ENCODE measurements around the gene COQ8A.
"Not testable (repeated sequence)": the region's sequence is repeated elsewhere in the genome, so short reads cannot be mapped to it uniquely, and the experiment has no call there.

Gene COQ8A

DNA sequence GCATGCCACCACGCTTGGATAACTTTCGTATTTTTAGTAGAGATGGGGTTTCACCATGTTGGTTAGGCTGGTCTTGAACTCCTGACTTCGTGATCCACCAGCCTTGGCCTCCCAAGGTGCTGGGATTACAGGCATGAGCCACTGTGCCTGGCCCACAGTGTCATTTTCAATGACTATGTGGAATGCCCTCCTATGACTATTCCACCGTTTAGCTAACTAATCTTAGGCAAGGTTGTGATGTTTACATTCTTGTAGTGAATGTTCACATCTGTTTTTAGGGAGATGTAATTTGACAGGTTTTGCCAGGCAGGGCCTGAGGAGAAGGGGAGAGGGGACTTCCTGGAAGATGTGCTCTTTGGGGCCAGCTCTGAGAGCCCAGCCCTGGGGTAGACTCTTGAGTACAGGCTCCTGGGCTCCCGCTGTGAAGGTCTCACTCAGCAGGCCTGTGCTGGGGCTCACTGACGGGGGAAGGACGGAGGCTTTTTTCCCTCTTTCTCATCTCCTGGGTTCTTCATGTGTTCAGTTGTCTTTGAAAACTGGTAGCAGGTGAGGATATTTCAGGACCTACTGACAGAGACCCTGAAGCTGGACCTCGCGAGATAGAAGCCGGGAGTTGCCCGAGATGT, 13.2 kb downstream of the COQ8A start:
- no peak for DNase-seq

DNA sequence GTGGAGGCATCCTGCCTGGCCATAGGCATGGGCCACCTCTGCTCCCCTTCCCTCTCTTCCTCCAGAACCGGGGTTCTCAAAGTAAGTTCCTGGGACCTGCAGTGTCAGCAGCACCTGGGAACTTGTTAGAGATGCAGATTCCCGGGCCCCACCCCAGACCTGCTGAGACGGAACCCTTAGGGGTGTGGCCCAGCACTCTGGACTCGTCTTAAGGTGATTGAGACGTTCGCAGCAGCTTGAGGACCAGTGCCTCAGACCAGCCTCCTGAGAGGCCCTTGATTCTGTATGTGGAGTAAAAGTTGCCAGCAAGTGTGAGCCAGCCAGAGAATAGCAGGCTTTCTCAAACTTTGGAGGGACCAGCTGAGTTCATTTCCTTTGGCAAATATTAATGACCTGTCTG, 14.2 kb downstream of the COQ8A start:
- no peak for DNase-seq

- no peak for DNase-seq
These were observed 14.7 kb downstream of the COQ8A start for GRCh38 chr1:226954777-226955176.

GRCh38 chr1:226955857-226956256, 15.8 kb downstream of the COQ8A start:
- DNase-seq: not testable (repeated sequence)

DNA sequence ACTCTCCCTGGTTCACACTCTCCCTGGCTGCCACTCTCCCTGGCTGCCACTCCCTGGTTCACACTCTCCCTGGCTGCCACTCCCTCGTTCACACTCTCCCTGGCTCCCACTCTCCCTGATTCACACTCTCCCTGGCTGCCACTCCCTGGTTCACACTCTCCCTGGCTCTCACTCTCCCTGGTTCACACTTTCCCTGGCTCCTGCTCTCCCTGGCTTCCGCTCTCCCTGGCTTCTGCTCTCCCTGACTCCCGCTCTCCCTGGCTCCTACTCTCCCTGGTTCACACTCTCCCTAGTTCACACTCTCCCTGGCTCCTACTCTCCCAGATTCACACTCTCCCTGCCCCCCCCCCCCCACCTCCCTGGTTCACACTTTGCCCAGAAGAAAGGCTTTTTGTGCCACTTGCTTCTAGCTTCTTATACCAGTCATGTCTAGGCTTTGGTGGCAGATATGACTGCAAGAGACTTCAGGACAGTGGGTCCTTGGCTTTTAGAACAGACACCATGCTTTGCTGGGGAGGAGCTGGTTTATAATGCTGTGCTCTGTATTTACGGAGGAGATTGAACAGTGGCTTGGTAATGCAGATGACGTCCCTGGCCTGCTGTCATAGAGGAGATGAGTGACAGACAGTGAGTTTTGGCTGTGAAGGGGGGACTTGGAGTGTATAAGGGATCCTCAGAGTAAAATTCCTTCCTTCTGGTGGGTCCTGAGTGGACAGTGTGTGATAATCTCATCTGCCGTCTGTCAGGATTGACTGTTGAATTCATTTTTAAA, 17.0 kb downstream of the COQ8A start:
- no peak for DNase-seq

DNA sequence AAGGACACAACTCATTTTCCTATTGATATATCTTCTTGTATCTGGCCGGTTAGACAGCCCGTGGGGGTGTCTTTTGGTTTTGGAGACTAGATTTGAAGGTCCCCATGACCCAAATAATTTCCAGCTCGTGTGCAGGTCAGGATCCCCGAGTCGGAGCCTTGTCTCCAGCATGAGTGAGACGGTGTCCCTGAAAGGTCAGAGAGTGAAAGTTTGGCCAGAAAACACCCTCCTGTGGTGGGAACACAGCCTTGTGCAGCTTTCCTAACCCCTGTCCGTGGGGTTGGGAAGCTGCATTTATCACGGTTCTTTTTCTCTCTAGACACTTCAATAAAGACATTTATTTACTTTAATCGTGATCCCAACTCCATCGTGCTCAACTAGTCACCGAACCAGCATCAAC, 17.6 kb downstream of the COQ8A start:
- no peak for DNase-seq

DNA sequence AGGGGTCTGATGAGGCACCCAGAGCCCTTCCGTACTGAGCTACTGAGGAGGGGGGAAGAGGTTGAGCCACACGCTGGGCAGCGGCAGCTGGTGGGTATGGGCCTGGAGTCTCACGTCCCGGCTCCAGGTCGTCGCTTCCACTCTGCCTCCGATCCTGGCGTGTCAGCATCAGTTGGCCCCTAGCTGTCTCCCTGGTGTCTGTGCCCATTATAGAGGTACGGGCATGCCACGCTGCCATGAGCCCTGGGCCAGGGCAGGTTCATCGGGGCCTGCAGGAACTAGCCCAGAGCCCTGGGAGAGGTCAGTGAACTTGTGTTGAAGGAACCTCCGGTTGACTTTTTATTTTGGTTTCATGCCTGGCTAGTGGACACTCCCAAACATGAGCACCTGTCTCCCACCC, 18.2 kb downstream of the COQ8A start:
- DNase-seq: no peak

GRCh38 chr1:226960256-226960655, 20.2 kb downstream of the COQ8A start:
- no peak for DNase-seq

- DNase-seq: no peak
These were observed 21.1 kb downstream of the COQ8A start for GRCh38 chr1:226960944-226961765.

DNA sequence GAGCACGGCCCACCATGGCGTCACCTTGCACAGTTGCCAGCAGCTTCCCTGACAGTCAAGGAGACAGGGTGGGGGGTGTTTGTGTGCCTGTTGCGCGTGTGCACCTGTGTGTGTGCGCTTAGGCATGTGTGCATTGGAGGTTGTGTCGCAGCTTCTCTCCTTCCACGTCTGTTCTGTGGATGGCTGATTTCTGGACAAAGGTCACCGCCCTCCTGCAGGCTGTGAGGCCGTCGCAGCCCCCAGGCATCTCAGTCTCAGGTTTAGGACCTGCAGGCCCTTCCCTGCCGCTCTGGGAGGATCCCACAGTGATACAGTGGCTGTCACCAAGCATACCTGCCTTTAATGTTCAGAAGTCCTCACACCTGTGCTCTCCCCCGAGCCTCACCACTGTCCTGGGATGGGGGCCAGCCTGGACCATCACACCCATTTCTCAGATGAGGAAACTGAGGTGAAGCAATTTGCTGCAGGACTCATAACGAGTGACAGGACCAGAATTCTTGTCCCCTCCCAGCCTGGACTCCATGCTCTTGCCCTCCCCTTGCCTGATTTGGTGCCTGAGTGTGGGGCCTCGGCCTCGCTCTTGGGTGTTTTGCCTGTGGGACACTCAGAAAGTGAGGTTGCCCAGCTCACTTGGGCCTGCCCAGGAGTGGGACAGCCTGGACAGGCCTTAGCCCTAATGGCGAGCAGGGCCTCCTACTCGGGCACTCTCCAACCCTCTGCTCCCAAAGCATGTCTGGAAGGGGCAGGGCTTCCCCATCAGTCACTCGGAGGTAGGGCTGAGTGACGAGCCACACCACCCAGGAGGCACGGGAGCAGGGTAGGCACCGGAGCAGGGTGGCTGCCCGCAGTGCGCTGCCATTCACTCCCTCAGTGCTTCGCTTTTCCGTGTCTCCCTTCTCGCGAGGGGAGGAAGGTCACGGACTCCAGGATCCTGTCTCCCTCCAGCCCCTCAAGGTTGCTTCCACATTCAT, 22.6 kb downstream of the COQ8A start:
- no peak for DNase-seq

- no peak for DNase-seq
These were observed 24.0 kb downstream of the COQ8A start for GRCh38 chr1:226964068-226964425.

DNA sequence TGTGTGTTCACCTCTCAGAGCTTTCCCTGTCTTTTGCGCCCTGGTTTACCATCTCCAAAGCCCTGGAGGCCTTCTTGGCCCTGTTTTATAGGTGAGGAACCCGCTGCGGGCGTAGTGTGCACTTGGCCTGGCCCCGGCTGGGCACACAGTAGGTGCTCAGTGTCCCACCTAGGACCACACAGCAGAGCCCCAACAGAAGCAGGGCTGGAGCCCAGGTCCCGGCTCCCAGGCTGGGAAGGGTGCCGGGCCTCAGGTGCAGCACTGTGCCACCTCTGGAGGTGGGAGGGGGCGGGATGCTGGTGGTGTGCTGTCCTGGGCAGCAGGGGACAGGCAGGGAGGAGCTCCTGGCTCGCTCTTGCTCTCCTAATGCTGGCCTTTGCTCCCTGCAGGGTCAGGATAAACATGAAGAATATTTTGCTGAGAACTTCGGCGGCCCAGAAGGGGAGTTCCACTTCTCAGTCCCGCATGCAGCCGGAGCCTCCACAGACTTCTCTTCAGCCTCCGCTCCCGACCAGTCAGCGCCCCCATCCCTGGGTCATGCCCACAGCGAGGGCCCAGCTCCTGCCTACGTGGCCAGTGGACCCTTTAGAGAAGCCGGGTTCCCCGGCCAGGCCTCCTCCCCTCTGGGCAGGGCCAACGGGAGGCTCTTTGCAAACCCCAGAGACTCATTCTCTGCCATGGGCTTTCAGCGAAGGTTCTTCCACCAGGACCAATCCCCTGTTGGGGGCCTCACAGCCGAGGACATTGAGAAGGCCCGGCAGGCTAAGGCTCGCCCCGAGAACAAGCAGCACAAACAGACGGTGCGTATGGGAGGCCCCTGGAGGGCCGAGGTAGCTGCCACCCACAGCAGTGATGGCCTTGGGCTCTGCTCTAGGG, 24.8 kb downstream of the COQ8A start:
- DNase-seq: no peak

- no peak for DNase-seq
These were observed 25.7 kb downstream of the COQ8A start for GRCh38 chr1:226965581-226966440.

GRCh38 chr1:226966683-226967082, 26.6 kb downstream of the COQ8A start:
- no peak for DNase-seq

- DNase-seq: no peak
These were observed 27.6 kb downstream of the COQ8A start for GRCh38 chr1:226967665-226968064.

- DNase-seq: no peak
These were observed 31.7 kb downstream of the COQ8A start for GRCh38 chr1:226971765-226972164.

DNA sequence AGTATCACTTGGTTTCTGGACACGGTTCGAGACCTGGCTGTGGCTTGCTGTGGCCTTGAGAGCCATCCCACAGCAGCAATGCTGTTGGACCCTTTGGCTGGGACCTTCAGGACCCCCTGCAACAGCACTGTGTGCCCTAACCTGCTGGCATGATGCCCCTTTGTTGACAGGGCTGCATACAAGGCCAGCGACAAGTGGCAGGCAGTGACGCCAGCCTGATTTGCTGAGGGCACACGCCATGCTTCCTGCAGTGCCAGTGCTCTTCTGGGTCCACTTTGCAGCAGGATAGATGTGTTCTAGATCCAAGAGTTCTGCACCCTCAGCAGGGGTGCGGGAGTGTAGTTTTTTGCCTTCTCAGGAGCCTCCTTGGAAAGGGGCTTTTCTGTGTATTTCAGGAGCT, 32.8 kb downstream of the COQ8A start:
- DNase-seq: no peak

DNA sequence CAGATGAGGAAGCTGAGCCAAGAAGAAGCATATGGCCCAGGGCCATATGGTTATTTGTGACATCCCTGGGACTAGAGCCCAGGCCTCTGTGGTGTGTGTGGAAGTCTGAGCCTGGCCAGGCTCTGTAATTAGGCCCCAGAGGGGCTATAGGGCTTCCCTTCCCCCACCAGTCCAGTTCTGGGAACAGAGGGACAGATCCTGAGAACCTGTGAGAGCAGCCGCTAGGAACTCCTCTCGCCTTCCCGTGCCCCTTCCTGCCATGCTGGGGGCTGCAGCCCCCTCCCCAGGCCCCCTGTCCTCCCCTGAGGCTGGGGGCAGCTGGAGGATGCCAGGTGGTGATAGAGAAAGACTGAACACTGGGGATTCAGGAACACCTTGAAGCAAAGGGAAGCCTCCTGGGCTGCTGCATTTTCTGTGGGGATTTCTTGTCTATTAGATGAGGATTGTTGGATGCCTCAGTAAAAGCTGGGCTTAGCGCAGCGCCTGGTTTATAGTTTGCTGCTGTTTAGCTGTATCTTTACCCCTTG, 33.3 kb downstream of the COQ8A start:
- no peak for DNase-seq

DNA sequence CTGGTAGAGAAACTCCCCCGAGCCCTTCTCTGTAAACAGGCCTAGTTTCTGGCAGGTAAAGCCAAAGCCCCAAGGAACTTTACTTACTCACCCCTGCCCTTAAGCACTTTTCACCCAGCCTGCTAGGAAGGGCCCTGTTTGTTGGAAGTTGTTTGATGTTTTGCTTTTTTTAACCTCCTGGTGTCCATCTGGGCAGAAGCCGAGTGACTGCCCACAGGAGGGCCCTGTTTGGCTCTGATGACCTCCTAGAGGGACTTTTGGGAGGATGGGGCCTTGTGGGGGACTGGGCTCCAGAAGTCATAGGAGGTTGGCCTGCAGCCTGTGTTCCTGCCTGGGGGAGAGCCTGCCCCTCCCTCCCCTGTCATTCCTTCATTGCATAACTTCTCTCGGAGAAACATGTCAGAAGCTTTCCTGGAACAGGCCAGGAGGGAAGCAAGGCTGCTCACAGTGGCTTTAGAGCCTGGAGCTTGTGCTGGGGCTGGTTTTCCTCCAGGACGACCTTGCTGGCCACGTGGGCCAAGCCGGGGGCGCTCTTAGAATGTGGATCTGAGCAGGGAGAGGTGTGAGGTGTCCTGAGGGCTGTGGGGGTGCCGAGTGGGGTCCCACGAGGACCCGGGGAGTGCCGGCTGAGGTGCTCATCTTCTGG, 33.9 kb downstream of the COQ8A start:
- no peak for DNase-seq

Data from COR-L47 (cell line).